Measurements from ENCODE around the gene CNKSR3.

DNA sequence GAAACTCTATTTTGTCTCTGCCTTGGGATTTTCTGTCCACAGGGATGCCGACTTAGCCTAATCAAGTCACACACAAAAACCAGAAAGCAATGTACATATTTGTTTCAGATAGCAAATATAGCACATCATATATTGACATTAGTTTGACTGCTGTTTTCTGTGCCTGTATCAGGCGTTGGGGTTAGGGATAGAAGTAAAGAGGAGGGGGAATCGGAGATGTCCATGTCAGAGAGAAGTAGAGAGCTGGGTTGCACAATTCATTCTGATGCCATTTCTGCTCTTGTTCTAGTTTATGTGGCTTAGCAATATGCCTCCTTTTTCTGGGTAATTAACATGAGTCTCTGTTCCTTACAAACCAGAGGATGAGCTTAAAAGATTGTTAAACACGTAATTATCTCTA, 139.2 kb downstream of the CNKSR3 start:
- TF ChIP-seq POLR2A (IDR thresholded peaks at IDR 0.05; ENCODE audit: low read depth, low read length) (no peak), POLR2AphosphoS5 (IDR thresholded peaks at IDR 0.05; ENCODE audit: low read depth, low read length) (no peak)
